Jurkat, Clone E6-1 (cell line): ENCODE data around the gene ZNF776.
"Not testable (repeated sequence)": the region's sequence is repeated elsewhere in the genome, so short reads cannot be mapped to it uniquely, and the experiment has no call there.

Experiments
- DNase-seq: peaks from one replicate; pipeline ENCODE4 v3.0.0-alpha.2; 2011; ENCODE audit warnings: low read depth, low spot score
- H3K4me3 ChIP-seq: 2 replicates; pipeline ENCODE4 v1.5.1; 2011; ENCODE audit warnings: mild to moderate bottlenecking, low read length, control low read depth, moderate library complexity

The ZNF776 gene

DNA sequence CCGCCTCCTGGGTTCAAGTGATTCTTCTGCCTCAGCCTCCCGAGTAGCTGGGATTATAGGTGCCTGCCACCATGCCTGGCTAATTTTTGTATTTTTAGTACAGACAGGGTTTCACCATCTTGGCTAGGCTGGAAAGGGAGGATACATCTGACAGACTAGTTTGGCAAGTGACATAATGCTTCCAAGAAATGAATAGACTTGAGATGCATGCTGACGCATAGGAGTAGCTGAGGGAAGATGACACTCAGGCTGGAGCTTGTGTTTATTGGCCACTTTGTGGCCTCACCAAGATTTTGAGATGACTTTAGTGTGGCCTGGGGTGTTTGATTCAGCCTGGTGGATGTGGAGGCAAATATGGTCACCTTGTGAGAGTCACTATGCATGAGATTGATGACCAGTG is 26.9 kb downstream of the ZNF776 start:
- no peak overlapping the region for H3K4me3 ChIP-seq

DNA sequence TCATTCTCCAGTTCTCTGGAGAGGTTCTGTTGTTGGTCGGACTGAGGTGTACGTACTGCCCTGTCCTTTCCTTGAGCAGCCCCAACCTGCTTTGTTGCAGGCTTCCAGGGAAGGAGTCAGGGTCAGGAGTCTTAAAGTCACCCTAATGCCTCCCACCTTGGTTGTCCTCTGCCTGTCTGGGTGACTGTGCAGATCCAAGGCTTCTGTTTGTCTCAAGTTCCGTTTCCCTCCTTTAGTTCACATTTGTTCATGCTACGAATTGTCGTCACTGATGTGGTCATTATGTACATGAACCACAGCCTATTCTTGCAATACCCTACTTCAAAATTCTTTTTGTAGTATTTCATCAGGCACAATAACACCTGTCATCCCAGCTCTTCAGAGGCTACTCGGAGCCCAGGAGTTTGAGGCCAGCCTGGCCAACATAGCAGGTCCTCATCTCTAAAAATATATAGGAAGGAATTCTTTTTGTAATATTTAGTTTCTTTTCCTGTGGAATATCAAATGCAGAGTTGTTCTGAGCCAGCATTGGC is 30.2 kb downstream of the ZNF776 start:
- H3K4me3 ChIP-seq: no peak overlapping the region
- DNase-seq: no peak

More for the DNA sequence above, 26.9 kb downstream of the ZNF776 start:
- no peak for DNase-seq

GRCh38 chr19:57778336-57778735 is 31.7 kb downstream of the ZNF776 start:
- H3K4me3 ChIP-seq: no peak overlapping the region
- DNase-seq: no peak

DNA sequence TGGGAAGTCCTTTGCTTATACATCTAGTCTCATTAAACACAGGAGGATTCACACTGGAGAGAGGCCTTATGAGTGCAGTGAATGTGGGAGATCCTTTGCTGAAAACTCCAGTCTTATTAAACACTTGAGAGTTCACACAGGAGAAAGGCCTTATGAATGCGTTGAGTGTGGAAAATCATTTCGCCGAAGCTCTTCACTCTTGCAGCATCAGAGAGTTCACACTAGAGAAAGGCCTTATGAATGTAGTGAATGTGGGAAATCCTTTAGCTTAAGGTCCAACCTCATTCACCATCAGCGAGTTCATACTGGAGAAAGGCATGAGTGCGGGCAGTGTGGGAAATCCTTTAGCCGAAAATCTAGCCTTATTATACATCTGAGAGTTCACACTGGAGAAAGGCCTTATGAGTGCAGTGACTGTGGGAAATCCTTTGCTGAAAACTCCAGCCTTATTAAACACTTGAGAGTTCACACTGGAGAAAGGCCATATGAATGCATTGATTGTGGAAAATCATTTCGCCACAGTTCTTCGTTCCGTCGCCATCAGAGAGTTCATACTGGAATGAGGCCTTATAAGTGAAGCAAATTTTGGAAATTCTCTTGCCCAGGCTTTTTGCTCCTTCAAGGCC is 32.7 kb downstream of the ZNF776 start:
- H3K4me3 ChIP-seq: no peak overlapping the region

GRCh38 chr19:57786286-57786685 is 39.7 kb downstream of the ZNF776 start:
- no peak for DNase-seq

More for the DNA sequence above, 32.7 kb downstream of the ZNF776 start:
- no peak for DNase-seq

DNA sequence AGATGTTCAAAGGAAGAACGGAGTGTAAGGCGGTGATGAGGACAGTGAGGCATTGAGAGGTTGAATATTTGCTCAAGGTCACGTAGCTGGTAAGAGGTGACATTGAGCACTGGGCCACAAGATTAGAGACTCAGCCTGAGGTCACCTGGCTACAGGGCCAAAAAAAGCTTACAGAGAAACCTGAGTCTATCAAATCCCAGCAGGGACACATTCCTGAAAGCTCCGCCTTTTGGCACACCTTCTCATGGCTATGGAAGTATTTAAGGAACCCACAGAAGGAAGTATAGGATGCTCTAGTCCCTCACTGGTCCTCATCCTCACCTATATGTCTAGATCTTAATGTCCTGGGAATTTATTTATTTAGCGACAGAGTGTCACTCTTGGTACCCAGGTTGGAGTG is 40.3 kb downstream of the ZNF776 start:
- no peak for DNase-seq
- no peak overlapping the region for H3K4me3 ChIP-seq

More at GRCh38 chr19:57786286-57786685, 39.7 kb downstream of the ZNF776 start:
- no peak overlapping the region for H3K4me3 ChIP-seq

- no peak for DNase-seq
- no peak overlapping the region for H3K4me3 ChIP-seq
Measured at GRCh38 chr19:57788114-57788692, 41.6 kb downstream of the ZNF776 start.

DNA sequence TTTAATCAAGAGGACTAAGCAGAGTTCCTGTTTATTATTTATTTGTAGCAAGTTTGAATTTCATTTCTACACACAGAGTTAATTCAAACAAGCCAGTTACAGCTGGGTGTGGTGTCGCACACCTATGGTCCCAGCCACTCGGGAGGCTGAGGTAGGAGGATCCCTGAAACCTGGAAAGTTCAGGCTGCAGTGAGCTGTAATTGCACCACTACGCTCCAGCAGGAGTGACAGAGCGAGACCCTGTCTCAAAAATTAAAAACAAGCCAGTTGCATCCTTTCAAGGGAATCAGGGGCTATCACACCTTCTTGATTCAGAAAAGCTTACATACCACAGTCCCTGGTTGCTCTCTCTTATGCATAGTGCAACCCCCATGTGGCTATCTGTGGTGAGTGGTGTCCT is 42.7 kb downstream of the ZNF776 start:
- no peak overlapping the region for H3K4me3 ChIP-seq
- DNase-seq: no peak

- not testable (repeated sequence) for DNase-seq
Measured at GRCh38 chr19:57796580-57796979, 50.0 kb downstream of the ZNF776 start.

DNA sequence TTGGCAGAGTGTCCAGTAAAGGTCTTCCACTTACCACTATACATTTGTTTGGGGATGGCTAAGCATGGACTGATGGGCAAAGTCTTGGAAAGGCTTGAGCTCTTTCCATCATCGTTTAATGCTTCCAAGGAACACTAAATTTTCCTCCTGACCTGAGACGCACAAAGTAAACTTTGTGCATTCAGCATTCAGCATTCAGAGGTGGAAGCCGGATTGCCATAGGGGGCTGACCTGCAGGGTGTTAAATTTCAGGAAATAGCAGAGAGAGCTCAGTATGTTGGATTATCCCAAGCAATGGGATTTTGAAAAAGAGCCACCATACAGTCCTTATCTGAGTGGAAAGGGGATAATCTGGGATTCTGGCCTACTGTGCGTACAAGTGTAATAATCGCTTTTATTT is 54.1 kb downstream of the ZNF776 start:
- no peak for DNase-seq
- H3K4me3 ChIP-seq: no peak overlapping the region

More at GRCh38 chr19:57796580-57796979, 50.0 kb downstream of the ZNF776 start:
- not testable (repeated sequence) for H3K4me3 ChIP-seq

DNA sequence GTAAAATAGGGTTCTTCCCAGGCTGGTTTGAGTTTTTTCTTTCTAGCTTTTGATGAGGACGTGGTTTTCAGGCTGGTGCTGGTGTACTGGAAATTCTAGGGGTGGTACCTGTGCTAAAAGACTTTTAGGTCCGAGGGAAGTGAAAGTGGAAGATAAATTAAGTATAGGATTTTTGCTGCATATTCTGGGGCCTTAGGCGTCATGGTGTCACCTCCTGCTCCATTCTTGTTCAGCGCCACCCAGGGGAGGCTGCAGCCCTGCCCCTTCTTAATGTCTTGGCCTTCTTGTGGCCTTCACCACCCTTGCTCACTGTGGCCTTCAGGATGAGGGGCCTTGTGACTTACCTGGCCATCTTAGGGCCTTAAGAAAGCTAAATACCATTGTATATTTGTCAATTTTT is 55.7 kb downstream of the ZNF776 start:
- H3K4me3 ChIP-seq: no peak overlapping the region
- DNase-seq: no peak

- no peak overlapping the region for H3K4me3 ChIP-seq
- DNase-seq: no peak
Measured at GRCh38 chr19:57803265-57803593, 56.6 kb downstream of the ZNF776 start.

GRCh38 chr19:57803594-57804325 is 57.1 kb downstream of the ZNF776 start:
- no peak for DNase-seq
- no peak overlapping the region for H3K4me3 ChIP-seq

DNA sequence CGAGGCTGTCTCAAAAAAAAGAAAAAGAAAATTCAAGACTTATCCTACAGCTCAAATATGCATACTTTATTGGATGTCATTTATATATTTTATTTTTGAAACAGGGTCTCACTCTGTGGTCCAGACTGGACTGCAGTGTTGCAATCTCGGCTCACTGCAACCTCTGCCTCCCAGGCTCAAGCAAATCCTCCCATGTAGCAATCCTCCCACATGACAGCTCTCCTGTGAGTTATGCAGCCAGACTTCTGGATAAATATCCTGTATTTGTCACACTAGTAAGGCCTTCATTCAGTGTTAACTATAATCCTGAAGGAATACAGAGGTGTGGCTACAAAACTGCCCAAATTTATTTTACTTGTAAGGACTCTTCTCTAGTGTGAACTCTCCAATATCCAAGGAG is 60.9 kb downstream of the ZNF776 start:
- no peak for DNase-seq
- H3K4me3 ChIP-seq: no peak overlapping the region
